Suppressor macrophage (primary cell): ENCODE data around the gene NRG3.
A peak's percentile ranks its signal among the peaks of the same experiment; 100 is the strongest.
"Not testable (repeated sequence)": the region's sequence is repeated elsewhere in the genome, so short reads cannot be mapped to it uniquely, and the experiment has no call there.

ENCODE experiments used
- DNase-seq, 4 experiments: peaks; one replicate each; pipeline ENCODE4 v3.0.0-alpha.2; 2020 to 2022

The NRG3 gene

GRCh38 chr10:82934947-82935346 is 1060.0 kb downstream of the NRG3 start:
- DNase-seq: no peak

GRCh38 chr10:82938331-82938730 is 1063.3 kb downstream of the NRG3 start:
- DNase-seq: no peak

GRCh38 chr10:82942286-82943099 is 1067.5 kb downstream of the NRG3 start:
- DNase-seq: peak in 1 of 4 experiments; percentile 1

DNA sequence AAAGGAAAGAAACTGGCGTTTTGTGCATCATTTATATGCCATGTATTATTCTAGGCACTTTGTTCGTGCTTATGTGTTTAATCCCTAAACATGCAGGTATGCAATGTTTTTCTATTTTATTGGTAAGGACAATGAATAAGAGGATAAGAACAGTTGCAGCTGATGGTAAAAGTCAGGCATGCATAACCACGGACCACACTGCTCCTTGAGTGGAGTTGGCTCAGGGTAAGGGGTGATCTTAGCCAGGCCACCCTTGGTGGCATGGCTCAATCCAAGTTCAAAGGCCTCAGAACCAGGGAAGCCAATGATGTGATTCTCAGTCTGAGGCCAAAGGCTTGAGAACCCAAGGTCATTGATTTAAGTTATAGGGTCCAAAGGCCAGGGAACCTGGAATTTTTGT is 1068.1 kb downstream of the NRG3 start:
- DNase-seq: no peak

- no peak for DNase-seq
Observed at GRCh38 chr10:82949816-82950575, 1075.0 kb downstream of the NRG3 start.

- no peak for DNase-seq
Observed at GRCh38 chr10:82953331-82953730, 1078.3 kb downstream of the NRG3 start.

DNA sequence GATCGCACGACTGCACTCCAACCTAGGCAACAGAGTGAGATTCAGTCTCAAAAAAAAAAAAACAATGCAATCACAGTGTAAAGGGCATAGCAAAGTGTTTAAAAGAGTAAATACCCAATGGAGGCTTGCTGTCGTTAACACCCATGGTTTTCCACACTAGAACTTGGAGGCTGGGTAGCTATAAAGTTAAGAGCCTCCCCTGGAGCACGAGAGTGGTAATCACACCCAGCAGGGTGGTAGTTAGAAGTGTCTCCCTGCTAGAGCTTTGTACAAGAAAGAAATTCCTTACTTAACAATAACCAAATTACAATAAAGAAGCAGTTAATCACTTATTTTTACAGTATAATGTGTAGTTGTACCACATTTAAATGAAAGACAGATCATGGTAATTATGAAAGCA is 1078.9 kb downstream of the NRG3 start:
- no peak for DNase-seq

DNA sequence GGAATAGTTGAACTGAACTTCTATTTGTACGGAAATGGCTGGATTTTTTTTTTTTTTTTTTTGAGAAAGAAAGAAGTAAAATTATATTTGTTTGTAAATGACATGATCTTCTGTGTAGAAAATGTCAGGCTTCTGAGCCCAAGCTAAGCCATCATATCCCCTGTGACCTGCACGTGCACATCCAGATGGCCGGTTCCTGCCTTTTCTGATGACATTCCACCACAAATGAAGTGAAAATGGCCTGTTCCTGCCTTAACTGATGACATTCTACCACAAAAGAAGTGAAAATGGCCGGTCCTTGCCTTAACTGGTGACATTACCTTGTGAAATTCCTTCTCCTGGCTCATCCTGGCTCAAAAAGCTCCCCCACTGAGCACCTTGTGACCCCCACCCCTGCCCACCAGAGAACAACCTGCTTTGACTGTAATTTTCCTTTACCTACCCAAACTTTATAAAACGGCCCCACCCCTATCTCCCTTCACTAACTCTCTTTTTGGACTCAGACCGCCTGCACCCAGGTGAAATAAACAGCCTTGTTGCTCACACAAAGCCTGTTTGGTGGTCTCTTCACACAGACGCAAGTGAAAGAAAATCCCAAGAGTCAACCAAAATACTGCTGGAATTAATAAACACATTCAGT is 1085.5 kb downstream of the NRG3 start:
- DNase-seq: not testable (repeated sequence)

DNA sequence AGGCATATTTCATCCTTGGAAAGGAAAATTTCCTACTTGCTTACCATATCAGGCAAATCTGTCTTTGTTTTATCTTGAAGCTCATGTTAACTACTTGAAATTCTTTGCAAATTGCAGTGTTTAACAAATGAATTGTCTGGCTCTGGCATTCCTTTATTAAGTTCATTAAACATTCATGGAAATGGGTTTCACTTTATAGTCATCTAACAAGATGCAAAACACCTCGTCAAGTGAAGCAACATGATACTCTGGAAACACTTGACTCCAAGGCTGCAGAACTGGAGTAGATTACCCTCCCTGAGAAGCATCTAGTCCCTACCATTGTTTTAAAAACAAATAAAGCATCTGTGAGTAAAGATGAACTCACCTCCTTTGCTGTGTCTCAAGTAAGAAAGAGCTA is 1086.9 kb downstream of the NRG3 start:
- no peak for DNase-seq

GRCh38 chr10:82966130-82966529 is 1091.1 kb downstream of the NRG3 start:
- no peak for DNase-seq

DNA sequence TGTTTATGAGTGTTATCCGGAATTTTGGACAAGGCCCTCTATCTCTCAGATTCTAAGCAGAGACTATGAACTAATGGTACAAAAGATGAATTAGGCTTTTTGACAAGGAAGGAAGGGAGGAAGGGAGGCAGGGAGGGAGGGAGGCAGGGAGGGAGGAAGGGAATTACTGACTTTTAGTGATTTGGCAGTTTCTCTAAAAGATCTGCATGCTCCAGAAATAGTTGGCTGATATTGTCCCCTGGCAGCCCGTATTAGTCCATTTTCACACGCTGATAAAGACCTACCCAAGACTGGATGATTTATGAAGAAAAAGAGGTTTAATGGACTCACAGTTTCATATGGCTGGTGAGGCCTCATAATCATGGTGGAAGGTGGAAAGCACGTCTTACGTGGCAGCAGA is 1093.5 kb downstream of the NRG3 start:
- DNase-seq: no peak

GRCh38 chr10:82969405-82969804 is 1094.4 kb downstream of the NRG3 start:
- peak in 2 of 4 experiments; percentile 2 to 13 for DNase-seq

DNA sequence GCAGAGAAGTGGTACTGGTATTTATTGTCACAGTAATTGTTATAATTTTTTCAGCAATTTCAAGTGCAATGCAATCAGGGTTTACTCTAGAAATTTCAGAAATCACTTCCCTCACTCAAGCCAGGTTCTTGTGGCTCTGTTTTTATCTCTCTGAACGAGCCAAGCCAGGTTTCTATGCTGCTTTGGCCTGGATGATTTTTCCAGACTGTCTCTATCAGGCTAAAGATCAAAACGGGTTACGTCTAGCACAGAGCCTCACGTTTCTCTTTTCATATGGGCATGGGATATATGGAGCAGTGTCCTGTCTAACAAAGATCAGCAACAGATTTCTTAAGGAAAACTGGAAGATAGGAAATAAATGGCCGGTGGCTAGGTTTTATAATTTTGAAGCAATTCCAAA is 1105.3 kb downstream of the NRG3 start:
- DNase-seq: no peak

DNA sequence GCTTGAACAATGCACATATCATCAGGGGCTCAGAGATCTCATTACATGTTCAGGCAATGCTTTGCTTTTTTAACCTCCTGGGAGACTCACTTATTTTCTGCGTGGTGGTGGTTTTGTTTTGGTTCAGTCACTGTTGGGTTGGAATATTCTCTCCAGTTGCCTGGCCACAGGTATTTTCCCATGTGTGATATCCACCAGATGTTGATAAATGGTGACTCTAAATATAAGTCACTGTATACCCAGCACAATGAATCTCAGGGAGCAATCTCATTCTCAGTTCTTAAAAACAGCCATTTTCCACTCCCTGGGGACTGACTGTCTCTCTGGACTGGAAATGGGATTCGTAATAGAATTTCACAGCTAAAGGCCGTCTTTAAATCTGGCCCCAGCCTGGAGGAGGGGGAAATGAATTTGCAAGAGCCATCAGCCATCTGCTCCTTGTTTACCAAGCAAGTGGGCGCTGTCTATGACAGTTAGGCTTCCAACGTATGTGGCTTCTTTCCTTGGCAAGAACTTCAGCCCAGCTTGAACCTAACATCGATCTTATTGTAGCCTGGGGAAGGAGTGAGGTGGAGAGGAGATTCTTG is 1106.2 kb downstream of the NRG3 start:
- no peak for DNase-seq

- no peak for DNase-seq
Observed at GRCh38 chr10:82982110-82982608, 1107.2 kb downstream of the NRG3 start.

GRCh38 chr10:82986216-82986615 is 1111.2 kb downstream of the NRG3 start:
- DNase-seq: no peak

DNA sequence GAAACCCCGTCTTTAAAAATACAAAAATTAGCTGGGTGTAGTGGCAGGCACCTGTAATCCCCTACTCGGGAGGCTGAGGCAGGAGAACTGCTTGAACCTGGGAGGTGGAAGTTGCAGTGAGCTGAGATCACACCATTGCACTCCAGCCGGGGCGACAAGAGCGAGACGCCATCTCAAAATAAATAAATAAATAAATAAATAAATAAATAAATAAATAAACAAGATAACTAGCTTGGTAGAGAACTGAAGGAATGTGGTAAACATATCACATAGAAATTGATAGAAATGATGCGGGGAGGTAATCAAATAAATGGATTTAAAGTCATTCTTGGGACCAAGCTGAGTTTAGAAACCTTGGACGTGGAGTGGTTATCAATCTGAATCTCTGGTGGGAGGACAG is 1131.5 kb downstream of the NRG3 start:
- DNase-seq: not testable (repeated sequence)

GRCh38 chr10:83007510-83007909 is 1132.5 kb downstream of the NRG3 start:
- no peak for DNase-seq

DNA sequence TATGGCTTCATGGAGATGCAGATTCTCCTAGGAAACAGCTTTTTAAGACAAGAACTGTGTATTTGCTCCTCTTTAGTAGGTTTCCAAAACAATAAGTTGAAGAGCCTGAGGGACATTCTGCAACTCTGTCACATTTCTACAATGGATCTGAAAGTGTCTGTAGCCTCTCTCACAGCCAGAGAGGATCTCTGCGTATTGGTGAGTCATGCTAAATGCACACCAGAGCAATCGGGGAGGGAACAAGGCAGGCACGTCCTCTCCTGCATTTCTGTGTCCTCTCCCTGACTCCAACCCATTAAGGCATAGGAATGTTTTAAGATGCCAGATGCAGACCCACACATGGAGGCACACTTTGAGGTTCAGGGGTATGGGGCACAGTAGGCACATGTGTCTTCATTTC is 1137.9 kb downstream of the NRG3 start:
- DNase-seq: no peak

GRCh38 chr10:83017076-83017867 is 1142.3 kb downstream of the NRG3 start:
- no peak for DNase-seq

GRCh38 chr10:83023662-83024061 is 1148.7 kb downstream of the NRG3 start:
- DNase-seq: no peak
